Pulmonary artery endothelial cell (primary cell): ENCODE results near the gene FAAP100. TPM values are rescaled to one million over a fixed set of nuclear protein-coding genes. Genes with fewer than 3 reads are reported as not detected.

Source experiments
- DNase-seq: peaks from one replicate; pipeline ENCODE4 v3.0.0-alpha.2; 2011; ENCODE audit warnings: low read depth, low spot score
- total RNA-seq: library from RNA; depleted of rRNA; stranded (reverse); fragments of >200 nt; gene quantifications from 2 replicates; pipeline ENCODE4 v1.2.3, GENCODE V29; 2014

Gene FAAP100
- total RNA-seq, 1 donor from 2014 or later, result 17.5 TPM

DNA sequence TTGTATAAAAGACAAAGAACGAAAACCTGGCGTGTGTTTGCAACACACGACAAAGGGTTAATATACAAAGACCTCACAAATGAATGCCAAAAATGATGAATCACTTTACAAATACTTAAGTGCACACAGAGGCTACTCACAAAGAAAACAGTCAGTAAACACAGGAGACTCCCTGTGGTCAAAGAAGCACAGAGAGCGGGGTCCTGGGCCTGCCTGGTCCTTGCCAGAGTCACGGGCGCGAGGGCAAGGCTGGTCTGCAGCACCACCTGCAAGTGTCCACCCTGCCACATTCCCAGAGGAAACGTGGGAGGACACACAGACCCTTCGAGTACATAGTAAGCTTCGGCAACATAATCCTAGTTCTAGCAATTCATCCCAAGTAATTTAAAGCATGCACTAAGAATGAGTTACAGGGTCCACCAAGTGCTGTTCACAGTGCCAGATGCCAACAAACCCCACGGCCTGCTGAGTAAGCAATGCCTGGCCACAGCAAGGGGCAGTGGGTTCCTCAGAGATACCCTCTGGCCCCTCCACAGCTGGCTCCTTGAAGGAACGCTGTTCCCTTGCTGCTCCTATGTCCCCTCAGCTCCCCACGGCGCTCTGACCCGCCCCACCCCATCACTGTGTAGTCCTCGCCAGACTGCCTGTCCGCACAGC, 24.6 kb upstream of the FAAP100 start:
- DNase-seq, result no peak

DNA sequence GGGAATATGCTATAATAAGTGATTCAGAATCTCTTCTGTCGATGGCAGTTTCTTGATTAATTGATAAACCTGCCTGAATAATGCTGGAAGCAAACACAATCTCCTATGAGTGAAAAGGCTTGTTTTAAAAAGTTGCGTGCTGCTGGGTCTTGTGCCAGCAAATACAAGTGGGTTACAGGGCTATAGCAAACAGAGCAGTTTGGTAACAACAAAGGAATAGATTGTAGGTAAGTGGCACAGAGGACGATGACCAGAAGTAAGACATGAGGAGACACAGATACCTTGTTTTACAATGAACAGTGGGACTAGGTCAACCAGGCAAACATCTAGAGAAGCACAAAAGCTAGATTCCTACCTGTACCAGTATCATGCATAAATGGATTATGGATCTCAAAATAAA, 23.7 kb upstream of the FAAP100 start:
- no peak for DNase-seq

DNA sequence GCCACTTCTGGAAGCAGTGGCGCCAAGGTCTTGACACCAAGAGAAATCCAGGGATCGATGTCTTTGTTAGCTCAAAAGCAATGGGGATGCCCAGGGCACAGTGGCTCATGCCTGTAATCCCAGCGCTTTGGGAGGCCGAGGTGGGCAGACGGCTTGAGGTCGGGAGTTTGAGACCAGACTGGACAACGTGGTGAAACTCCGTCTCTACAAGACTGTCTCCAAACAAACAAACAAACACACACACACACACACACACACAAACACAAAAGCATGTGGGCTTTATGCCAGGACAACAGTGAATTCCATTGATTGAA, 22.4 kb upstream of the FAAP100 start:
- no peak for DNase-seq

DNA sequence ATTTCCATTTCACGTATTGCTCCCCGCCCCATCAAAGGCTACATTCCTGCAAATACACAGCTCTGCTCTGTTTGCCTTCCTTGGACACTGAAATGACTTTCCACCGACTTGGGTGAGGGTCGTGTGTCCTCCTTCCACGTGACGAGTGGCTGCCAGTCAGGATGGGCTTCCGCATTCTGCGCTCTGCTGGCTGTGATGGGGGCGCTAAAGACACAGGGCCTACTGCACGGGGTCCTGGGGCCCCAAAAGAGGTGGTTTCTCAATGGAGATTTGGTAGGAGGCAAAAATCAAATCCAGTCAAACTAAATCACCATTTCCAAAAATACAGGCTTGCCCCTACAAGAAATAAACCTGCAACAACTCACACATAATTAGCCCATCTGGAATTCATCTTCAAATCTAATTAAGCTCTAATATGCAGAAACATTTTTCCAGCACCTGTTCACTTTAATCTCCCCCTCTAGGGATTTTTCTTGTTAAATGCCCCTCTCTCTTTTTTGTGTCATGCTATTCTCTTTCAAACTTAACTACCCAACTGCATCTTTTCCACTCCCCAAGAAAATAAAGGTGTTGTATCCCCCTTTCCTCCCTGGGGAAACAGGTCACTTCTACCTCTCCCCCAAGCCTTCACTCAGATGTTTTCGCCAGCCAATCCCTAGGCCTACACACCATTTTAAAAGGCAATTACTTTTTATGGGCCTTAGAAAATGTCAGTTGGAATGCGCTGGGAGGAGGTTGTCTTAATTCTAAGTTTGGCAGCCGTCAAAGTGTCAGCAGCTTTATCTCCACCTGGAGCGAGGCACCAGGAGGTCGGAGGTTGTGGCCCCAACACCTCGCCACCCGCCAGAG, 21.9 kb upstream of the FAAP100 start:
- no peak for DNase-seq

DNA sequence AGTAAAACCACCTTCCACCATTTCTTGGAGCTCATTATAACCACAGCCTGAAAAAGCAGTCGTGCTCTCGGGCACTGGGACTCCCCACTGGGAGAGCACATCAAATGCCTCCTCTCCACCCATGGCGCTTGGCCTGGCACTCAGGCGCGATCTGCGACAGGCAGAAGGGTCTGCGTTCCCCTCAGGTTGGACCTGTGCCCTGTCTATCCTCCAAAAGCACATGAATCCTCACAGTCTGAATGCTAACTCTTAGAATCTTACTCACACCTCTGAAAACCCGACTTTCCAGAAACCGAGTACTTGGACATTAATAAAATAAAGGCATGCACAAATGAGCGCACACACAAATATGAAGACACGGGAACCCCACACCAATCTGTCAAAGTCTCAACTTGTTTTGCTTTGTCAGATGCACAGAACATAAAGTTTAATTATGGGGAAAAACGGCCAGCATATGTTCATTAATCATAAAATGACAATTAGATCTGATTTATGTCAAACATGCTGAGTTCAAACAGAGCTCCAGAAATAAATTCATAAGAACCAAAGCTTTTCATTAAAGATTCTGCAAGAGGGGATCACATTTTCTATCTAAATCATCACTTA, 20.5 kb upstream of the FAAP100 start:
- DNase-seq, result no peak

DNA sequence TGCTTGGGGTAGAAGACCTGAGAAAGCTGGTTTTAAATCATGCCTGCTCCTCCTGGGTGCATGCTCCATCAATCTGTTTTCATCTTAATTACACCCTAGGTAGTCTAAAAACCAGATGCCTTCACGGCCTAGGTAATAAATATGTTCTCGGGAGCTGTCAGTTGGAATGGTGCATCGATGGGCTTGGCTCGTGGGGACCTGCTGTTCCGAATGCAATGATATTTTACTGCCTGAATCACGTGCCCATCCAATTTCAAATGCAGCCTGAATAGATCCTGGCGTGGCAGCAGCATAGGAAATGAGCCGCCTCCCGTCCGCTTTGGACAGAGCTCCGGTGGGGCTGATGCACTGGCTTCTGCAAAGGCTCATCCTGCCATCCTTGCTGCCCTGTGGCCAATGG, 18.8 kb upstream of the FAAP100 start:
- no peak for DNase-seq

DNA sequence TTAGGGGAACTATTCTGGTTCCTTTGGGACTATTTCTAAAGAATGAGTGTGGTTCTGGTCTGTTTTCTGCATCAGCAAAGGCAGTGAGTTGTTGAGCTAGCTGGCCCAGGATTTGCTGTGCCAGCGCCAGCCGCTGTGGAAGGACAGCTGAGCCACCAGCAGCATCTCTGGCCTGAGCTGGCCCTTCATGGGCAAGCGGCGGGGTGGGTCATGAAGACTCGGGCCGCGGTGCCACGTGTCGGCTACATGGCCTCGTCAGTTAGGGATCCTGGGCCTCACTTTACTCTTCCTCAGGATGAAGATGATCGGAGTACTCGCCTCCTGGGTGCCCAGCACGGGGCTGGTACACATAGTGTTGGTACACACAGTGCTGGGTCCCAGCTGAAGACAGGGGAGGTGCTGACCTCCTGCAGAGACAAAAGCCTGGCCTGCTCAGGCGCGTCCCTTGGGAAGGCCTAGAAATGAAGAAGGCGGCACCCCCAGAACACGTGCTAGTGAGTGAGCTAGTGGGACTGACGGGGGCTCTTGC, 17.9 kb upstream of the FAAP100 start:
- no peak for DNase-seq

DNA sequence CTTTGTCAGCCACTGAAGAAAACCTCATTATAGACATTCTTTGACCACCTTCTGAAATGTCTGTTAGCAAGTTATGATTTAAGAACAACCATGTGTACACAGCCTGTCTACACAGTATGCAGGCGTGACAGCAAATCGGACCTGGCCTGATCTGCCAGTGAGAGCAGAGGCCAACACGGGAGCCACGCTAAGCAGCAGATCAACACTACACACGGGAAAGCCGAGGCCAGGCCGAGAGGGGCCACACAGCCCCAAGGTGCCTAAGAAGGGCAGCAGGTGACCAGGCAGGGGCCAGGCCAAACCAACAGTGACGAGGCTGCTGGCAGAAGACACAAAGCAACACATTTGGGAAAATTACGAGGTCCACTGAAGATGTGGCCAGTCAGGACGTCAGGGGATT, 16.3 kb upstream of the FAAP100 start:
- no peak for DNase-seq

DNA sequence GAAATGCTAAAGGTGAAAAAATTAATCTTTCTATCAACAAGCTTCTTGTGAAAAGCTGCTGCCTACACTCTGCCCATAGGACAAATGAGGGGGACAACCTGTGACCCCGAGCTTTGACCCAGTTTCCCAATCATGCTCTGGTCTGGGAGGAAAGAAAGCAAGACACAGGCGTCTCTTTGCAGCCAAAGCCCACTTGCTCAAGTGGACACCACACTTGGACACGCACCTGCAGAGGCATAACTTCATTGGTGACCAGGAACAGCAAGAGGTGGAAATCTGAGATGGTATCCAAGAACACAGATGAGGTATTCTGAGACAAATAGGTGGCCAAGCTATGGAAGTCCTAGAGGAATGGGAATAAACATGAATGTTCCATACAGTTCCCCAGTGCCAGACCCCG, 15.0 kb upstream of the FAAP100 start:
- no peak for DNase-seq

DNA sequence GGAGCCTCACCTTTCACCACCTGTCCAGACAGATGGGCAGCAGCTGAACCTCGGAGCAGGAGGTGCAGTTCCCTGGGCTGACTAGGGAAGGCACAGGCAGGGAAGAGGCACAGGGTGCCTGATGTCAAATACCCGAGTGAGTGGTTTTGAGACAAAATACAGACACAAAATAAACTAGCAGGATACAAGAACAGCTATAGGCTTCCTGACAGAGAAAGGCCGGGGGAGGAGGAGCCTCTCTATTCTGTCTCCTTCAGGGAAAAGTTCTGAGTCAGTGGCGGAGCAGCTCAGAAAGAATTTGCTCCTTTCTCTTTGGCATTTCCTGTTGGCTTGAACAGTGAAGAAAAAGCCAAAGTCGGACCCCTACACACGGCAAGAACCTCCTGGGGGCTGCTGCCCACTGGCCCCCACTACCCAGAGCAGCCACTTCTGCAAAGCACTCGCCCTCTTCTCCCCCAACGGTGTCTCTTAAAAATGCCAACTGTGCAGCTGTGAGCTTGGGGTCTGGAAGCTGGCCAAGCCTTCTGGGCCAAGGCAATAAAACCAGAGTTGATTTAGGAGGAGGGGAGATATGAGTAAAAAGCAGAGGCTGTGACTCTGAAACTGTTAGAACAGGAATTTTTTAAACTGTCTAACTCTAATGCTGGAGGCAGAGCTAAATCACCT, 14.4 kb upstream of the FAAP100 start:
- DNase-seq, result peak; percentile 92

DNA sequence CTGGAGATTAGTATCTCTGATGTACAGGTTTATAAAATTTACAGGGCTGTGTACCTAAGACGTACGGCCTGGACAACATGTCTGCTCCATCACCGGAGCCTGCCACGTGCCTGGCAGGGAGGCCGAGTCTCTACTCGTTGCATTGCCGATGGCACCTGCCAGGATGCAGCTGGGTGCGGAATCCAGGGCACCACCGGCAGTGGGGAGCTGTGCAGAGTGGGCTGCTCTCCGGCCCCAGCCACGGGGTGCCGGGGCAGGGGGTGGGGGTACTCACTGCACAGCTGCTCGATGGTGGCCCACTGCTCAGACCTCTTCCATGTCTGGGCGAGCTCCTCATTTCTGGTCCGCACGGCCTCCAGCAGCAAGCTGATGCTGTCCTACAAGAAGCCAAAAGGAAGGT, 13.1 kb upstream of the FAAP100 start:
- DNase-seq, result no peak

DNA sequence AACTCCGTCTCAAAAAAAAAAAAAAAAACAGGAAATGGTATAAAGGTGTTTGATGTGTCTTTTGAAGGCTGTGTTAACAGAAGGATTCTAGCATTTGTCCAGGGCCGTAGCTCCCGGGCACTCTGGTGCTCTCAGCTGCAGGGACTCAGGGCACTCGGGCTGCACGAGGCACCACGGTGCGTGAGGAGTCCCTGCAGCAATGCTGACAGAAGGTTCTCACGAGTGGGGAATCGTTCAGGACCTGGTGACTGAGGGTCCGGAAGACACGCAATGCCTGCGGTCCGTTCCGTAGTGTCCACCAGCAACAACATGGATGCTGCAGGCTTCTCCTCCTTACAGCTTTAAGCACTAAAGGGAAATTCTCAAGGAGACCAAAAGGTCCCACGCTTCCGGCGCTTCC, 12.6 kb upstream of the FAAP100 start:
- DNase-seq, result no peak

DNA sequence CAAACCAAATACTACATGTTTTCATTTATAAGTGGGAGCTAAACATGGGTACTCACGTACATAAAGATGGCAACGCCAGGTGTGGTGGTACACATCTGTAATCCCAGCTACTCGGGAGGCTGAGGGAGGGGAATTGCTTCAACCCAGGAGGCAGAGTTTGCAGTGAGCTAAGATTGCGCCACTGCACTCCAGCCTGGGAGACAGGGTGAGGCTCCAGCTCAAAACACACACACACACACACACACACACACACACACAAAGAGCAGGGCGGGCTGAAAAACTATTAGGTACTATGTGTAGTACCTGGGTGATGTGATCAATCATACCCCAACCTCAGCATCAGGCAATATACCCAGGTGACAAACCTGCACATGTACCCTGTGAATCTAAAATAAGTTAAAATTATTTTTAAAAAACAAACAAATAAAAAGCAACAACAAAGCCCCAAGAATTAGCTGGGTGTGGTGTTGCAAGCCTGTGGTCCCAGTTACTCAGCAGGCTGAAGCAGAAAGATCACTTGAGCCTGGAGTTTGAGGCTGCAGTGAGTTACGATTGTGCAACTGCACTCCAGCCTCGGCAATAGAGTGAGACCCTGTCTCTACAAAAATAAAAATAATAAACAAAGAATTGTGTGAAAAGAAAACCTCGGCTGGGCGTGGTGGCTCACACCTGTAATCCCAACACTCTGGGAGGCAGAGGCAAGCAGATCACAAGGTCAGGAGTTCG, 11.9 kb upstream of the FAAP100 start:
- DNase-seq, result no peak

DNA sequence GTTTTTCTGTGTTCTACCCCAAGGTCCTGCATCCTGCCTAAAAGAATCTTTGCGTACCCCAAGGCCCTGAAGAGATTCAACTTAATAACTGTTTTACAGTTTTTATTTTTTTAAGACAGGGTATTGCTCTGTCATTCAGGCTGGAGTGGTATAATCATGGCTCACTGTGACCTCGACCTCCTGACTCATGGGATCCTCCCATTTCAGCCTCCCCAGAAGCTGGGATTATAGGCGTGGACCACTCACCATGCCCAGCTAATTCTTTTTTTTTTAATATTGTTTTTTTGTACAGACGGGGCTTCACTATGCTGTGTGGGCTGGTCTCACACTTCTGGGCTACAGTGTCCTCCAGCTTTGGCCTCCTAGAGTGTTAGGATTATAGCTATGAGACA, 9.3 kb upstream of the FAAP100 start:
- DNase-seq, result no peak

DNA sequence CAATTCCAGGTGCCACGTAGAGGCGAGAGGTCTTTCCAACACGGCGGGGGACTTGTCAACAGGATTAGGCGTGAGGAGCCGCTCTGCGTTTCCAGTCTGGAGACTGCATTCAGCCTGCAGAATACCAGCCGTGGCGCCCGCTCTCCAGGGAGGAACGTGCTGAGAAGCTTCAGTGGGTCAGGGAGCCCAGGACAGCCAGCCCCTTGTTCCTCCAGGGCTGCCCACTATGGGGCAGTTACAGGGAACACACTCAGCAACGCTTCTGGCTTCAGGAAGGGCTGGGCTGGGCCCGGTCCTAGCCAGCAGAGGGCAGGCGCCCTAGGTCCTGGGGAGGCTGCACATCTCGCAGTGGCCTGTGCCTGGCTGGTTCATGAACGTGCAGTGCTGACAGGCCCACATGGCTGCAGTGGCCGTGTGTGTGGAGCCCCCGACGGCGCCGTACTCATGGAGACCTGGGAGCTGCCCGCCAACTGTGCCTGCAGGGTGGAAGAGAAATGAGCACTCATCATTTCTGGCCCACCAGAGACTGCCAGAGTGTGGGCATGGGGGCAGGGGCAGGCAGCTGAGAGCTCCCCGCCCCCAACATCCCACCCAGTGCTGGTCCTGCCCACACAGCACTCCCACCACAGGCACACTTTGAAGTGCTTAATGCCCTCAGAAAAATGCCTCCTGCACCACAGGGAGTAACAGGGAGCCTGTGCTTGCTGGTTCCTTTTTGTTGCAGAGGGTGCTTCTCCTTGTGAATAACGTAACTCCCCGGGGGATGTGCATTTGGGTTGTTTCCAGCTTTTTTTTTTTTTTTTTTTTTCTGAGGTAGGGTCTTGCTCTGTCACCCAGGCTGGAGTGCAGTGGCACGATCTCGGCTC, 7.0 kb upstream of the FAAP100 start:
- no peak for DNase-seq

DNA sequence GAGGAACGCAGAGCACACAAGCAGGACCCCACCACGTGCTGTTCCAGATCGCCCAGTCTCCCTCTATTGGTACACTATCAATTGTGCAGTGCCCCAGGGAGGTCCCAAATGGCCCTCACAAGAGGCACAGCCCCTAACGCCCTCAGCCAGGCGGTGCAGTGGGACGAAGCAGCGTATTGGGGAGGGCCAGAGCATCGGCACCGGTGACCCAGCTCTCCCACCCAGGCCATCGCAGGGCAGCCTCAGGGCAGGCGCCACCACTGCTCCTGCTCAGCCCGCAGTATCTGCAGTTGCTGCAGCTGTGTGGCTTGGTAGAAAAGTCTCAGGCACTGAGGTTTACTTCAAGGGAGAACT, 5.9 kb upstream of the FAAP100 start:
- no peak for DNase-seq

DNA sequence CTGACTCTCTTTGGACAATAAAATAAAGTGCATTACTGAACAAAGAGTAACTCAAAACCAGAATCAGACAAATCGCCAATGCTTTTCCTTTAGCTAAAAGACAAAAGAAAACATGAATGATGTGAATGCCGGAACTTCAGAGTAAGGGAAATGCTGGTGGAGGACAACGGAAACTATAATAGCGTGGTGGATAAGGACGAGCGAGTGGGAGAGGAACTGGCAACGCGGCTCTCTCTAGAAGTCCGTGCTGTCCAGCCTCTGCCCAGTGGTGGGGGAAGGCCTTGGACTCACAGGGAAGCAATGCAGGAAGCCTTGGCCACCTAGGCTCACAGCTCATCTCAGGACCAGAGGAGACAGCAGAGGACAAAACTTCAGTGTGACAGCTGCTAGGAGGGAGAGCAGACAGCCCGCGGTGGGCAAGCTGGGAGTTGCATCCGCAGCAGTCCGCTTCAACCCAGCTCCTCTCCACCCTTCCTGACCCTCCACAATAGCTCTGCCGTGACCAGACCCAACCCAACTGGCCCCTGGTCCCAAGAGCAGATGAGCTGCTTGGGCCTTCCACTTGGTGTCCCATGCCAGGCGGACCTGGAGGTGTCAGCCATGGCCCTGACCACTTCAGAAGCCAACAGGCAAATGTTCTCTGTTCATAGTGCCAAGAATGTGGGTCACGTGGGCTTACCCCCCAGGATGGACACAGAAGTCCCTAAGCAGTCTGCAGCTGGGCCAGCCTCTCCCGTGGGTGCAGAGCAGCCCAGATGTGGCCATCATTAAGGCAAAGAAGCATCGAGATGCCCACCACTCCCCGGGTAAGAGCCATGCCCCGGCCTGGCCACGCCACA, 5.3 kb upstream of the FAAP100 start:
- no peak for DNase-seq

DNA sequence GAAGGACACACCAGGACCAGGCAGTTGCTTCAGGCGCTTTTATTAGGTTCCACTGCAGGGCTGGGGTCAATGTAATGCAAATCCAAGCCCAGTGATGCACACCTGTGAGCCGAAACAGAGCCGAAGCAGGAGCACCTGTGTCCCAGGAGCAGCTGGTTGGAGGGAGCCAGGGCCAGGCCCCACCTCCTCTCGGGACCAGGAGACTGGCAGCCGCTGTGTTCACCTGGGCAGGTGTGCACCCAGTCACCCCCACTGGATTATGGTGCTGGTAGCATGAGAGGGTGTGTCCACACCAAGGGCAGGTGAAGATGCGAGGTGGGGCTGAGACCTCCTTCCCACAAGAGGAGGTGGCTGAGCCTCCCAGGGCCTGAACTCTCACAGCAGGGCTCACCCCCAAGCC, 4.7 kb upstream of the FAAP100 start:
- DNase-seq, result no peak

DNA sequence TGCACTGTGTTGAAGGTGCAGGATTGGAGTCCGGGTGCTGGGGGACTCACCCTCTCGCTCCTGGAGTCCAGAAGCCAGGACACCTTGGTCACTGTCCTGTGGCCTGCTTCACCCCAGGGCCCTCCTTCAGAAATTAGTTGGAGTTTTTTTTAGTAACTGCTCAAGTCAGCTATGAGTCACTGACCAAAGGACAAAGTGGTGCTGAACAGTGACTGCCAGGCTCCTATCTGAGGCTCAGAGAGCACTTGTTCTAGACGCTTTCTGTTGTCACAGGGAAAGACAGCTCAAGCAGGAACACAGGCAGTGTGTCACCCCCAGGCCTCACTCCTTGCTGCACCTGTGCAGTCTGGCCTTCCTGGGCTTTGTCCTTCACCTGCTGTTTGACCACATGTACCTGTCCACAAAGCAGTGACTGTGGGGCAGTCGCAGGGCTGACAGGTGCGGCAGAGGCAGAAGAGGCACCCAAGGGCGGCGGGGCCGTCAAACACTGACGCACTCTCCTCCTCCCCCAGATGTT, 4.1 kb upstream of the FAAP100 start:
- no peak for DNase-seq
